ENCODE data around the gene IQSEC1.

DNA sequence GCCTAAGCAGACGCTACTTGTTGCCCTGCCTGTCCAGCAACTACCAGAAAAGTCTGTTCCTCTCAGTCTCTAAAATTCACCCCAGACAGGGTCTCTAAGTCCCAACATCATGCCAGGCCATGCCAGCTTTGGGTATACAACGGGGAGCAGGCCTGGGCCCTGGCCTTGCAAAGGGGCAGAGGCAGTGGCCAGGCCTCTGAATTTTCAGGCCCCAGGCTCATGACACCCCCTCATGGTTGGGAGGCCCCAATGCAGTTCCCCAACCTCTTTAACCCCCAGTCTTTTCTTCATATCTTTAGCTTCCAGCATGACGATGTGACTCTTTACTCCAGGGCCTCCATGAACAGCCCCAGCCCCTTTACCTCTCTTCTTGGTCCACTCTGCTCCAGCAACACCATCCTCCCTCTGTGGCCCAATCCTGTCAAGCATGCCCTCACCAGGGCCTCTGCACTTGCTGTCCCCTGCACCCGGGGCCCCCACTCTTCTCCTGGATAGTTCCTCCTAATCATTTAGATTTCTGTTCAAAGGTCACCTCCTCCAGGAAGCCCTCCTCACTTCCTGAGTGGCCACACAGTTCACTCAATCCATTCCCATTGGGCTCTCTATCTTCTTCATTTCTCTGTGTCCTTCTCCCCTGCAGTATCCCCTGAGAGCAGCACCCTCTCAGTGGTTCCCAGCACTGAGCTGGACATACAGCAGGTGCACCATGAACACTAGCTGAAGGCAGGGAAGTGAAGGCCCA is 4.8 kb downstream of the IQSEC1 start:
- TF ChIP-seq CREB1 (IDR thresholded peaks at IDR 0.05; ENCODE audit: low read depth) (no peak), EP300 (IDR thresholded peaks at IDR 0.05; ENCODE audit: borderline replicate concordance) (no peak)
- TF ChIP-seq, protein P1, sequence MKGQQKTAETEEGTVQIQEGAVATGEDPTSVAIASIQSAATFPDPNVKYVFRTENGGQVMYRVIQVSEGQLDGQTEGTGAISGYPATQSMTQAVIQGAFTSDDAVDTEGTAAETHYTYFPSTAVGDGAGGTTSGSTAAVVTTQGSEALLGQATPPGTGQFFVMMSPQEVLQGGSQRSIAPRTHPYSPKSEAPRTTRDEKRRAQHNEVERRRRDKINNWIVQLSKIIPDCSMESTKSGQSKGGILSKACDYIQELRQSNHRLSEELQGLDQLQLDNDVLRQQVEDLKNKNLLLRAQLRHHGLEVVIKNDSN (IDR thresholded peaks at IDR 0.05), result no peak

Measured in Ishikawa (cell line).